Neural progenitor cell (in vitro differentiated cells): ENCODE data around the gene KLF6. TPM values are rescaled to one million over a fixed set of nuclear protein-coding genes. Genes with fewer than 3 reads are reported as not detected.

Experiments used
- DNase-seq: peaks from one replicate; pipeline ENCODE4 v3.0.0-alpha.2; 2016; ENCODE audit warnings: low spot score
- H2AFZ ChIP-seq: fragments of 200-600 bp; sonication (generic); replicated peaks from 2 replicates; pipeline ENCODE4 v1.6.1; 2016; ENCODE audit warnings: antibody characterized with exemption
- H3F3A ChIP-seq: fragments of 200-600 bp; sonication (generic); 2 replicates; pipeline ENCODE4 v1.6.1; 2016; ENCODE audit warnings: antibody characterized with exemption, low read depth
- H3K27ac ChIP-seq: fragments of 200-600 bp; sonication (generic); 2 replicates; pipeline ENCODE4 v1.5.1; 2016; ENCODE audit warnings: mild to moderate bottlenecking
- H3K27me3 ChIP-seq: fragments of 200-600 bp; sonication (generic); 2 replicates; pipeline ENCODE4 v1.6.1; 2016; ENCODE audit warnings: mild to moderate bottlenecking, moderate library complexity
- H3K36me3 ChIP-seq: fragments of 200-600 bp; sonication (generic); 2 replicates; pipeline ENCODE4 v1.5.1; 2016
- H3K4me1 ChIP-seq: fragments of 200-600 bp; sonication (generic); 2 replicates; pipeline ENCODE4 v1.6.1; 2016; ENCODE audit warnings: mixed run types
- H3K4me2 ChIP-seq: fragments of 200-600 bp; sonication (generic); 2 replicates; pipeline ENCODE4 v1.6.1; 2016
- H3K4me3 ChIP-seq: fragments of 200-600 bp; sonication (generic); 2 replicates; pipeline ENCODE4 v1.5.1; 2016
- H3K79me2 ChIP-seq: fragments of 200-600 bp; sonication (generic); 2 replicates; pipeline ENCODE4 v1.6.1; 2016; ENCODE audit warnings: low read depth
- H3K9ac ChIP-seq: fragments of 200-600 bp; sonication (generic); 2 replicates; pipeline ENCODE4 v1.6.1; 2016
- H3K9me3 ChIP-seq: fragments of 200-600 bp; sonication (generic); 2 replicates; pipeline ENCODE4 v1.5.1; 2016; ENCODE audit warnings: low read depth
- H4K20me1 ChIP-seq: fragments of 200-600 bp; sonication (generic); 2 replicates; pipeline ENCODE4 v1.6.1; 2016; ENCODE audit warnings: low read depth
- H3K27ac Mint-ChIP-seq: 3 replicates; pipeline ENCODE4 v1.8.0; 2021; ENCODE audit warnings: mixed read lengths
- H3K27me3 Mint-ChIP-seq: 2 replicates; pipeline ENCODE4 v1.8.0; 2022; ENCODE audit warnings: low read depth, mild to moderate bottlenecking, inconsistent platforms, moderate library complexity, mixed read lengths; ENCODE audit not compliant: insufficient read depth
- H3K36me3 Mint-ChIP-seq: 3 replicates; pipeline ENCODE4 v1.8.0; 2021; ENCODE audit warnings: mixed read lengths
- H3K4me1 Mint-ChIP-seq: 3 replicates; pipeline ENCODE4 v1.8.0; 2021; ENCODE audit warnings: mixed read lengths
- H3K4me3 Mint-ChIP-seq: 3 replicates; pipeline ENCODE4 v1.8.0; 2021; ENCODE audit warnings: mild to moderate bottlenecking, moderate library complexity, mixed read lengths
- H3K9me3 Mint-ChIP-seq: 3 replicates; pipeline ENCODE4 v1.8.0; 2020; ENCODE audit warnings: mixed read lengths
- CTCF ChIP-seq: fragments of 200-600 bp; sonication (generic); IDR thresholded peaks from 2 replicates; pipeline ENCODE4 v1.5.1; 2017; ENCODE audit warnings: antibody characterized with exemption, mild to moderate bottlenecking
- EZH2 ChIP-seq: fragments of 200-600 bp; sonication (generic); IDR thresholded peaks from 2 replicates; pipeline ENCODE4 v1.6.1; 2017; ENCODE audit warnings: antibody characterized with exemption, mild to moderate bottlenecking, moderate library complexity
- EZH2phosphoT487 ChIP-seq: fragments of 200-600 bp; sonication (generic); IDR thresholded peaks from 2 replicates; pipeline ENCODE4 v1.6.1; 2017; ENCODE audit warnings: antibody characterized with exemption
- total RNA-seq: library from RNA; depleted of rRNA; stranded (reverse); fragments of >200 nt; gene quantifications from 2 replicates; pipeline ENCODE4 v1.2.3, GENCODE V29; 2015; ENCODE audit warnings: low replicate concordance

KLF6 gene
- total RNA-seq, 1 donor from 2014 or later, result 11.9 TPM

GRCh38 chr10:3807928-3808496, 23.0 kb upstream of the KLF6 start:
- H3K9me3 Mint-ChIP-seq, result no peaks in the 10 kb centered on the region
- no peaks in the 10 kb centered on the region for H3K4me1 ChIP-seq
- H3K27ac Mint-ChIP-seq, result no peak overlapping the region
- H3K9me3 ChIP-seq, result no peaks in the 10 kb centered on the region
- TF ChIP-seq EZH2phosphoT487 (no peak), CTCF (no peak), EZH2 (no peak)
- no peak overlapping the region for H3K27ac ChIP-seq
- no peaks in the 10 kb centered on the region for H3F3A ChIP-seq
- no peaks in the 10 kb centered on the region for H4K20me1 ChIP-seq
- H3K4me3 Mint-ChIP-seq, result no peak overlapping the region
- H3K4me1 Mint-ChIP-seq, result peaks cover 58% of the 10 kb centered on the region
- no peaks in the 10 kb centered on the region for H3K36me3 ChIP-seq
- no peak overlapping the region for H2AFZ ChIP-seq
- no peak overlapping the region for H3K9ac ChIP-seq
- no peaks in the 10 kb centered on the region for H3K36me3 Mint-ChIP-seq
- H3K27me3 Mint-ChIP-seq, result peaks cover 3% of the 10 kb centered on the region
- H3K4me2 ChIP-seq, result no peak overlapping the region
- H3K4me3 ChIP-seq, result no peak overlapping the region
- no peak for DNase-seq
- H3K27me3 ChIP-seq, result no peaks in the 10 kb centered on the region
- no peaks in the 10 kb centered on the region for H3K79me2 ChIP-seq

GRCh38 chr10:3807211-3807927, 22.4 kb upstream of the KLF6 start:
- H3K27ac ChIP-seq, result no peak overlapping the region
- no peak overlapping the region for H2AFZ ChIP-seq
- H3K27me3 ChIP-seq, result no peaks in the 10 kb centered on the region
- H3K79me2 ChIP-seq, result no peaks in the 10 kb centered on the region
- no peaks in the 10 kb centered on the region for H3K9me3 Mint-ChIP-seq
- peaks cover 3% of the 10 kb centered on the region for H3K27me3 Mint-ChIP-seq
- H3F3A ChIP-seq, result no peaks in the 10 kb centered on the region
- no peak for DNase-seq
- H3K36me3 Mint-ChIP-seq, result no peaks in the 10 kb centered on the region
- no peak for TF ChIP-seq EZH2
- H3K36me3 ChIP-seq, result no peaks in the 10 kb centered on the region
- H3K27ac Mint-ChIP-seq, result no peak overlapping the region
- no peak overlapping the region for H3K4me2 ChIP-seq
- H4K20me1 ChIP-seq, result no peaks in the 10 kb centered on the region
- H3K9me3 ChIP-seq, result no peaks in the 10 kb centered on the region
- no peak overlapping the region for H3K4me3 Mint-ChIP-seq
- H3K4me1 ChIP-seq, result no peaks in the 10 kb centered on the region
- H3K4me1 Mint-ChIP-seq, result peaks cover 58% of the 10 kb centered on the region
- no peak overlapping the region for H3K4me3 ChIP-seq
- no peak overlapping the region for H3K9ac ChIP-seq

- no peak overlapping the region for H3K9ac ChIP-seq
Observed at GRCh38 chr10:3806603-3807002, 21.6 kb upstream of the KLF6 start.

More at GRCh38 chr10:3806603-3807002, 21.6 kb upstream of the KLF6 start:
- Mint-ChIP-seq H3K36me3 (no peaks in the 10 kb centered on the region), H3K4me1 (peaks cover 55% of the 10 kb centered on the region), H3K4me3 (no peak overlapping the region), H3K27ac (no peak overlapping the region), H3K9me3 (no peaks in the 10 kb centered on the region), H3K27me3 (peaks cover 3% of the 10 kb centered on the region)
- TF ChIP-seq EZH2phosphoT487, result no peak
- TF ChIP-seq EZH2, result no peak
- no peak for TF ChIP-seq CTCF
- Histone ChIP-seq H3K27me3 (no peaks in the 10 kb centered on the region), H3K36me3 (no peaks in the 10 kb centered on the region), H3K79me2 (no peaks in the 10 kb centered on the region), H3K9me3 (no peaks in the 10 kb centered on the region), H3K27ac (no peak overlapping the region), H4K20me1 (no peaks in the 10 kb centered on the region), H3K4me2 (no peak overlapping the region), H2AFZ (no peak overlapping the region), H3F3A (no peaks in the 10 kb centered on the region), H3K4me1 (no peaks in the 10 kb centered on the region), H3K4me3 (no peak overlapping the region)
- DNase-seq, result no peak
